Measurements from ENCODE around the gene PCNX2. TPM values are rescaled to one million over a fixed set of nuclear protein-coding genes. Genes with fewer than 3 reads are reported as not detected.

PCNX2 gene
- total and polyA plus RNA-seq, 7 donors = 1.8 to 13.8 (median 5.1) TPM

GRCh38 chr1:233168384-233168783, 127.1 kb downstream of the PCNX2 start:
- WGBS, 2 donors = 71 to 86% methylated on average over 1 of the region's 1 CpG
- intact Hi-C loops (cut with DNase I) = no loop called here
- Histone ChIP-seq H3K36me3 (no peaks in the 10 kb centered on the region), H3K27me3 (no peaks in the 10 kb centered on the region), H3K4me3 (no peak overlapping the region), H3K4me1 (no peaks in the 10 kb centered on the region), H3K27ac (no peak overlapping the region), H3K9me3 (peaks cover 0 to 2% (median 0%) of the 10 kb centered on the region in 4 donors)
- DNase-seq = no peak
- TF ChIP-seq POLR2AphosphoS5 (IDR thresholded peaks at IDR 0.05) (no peak), POLR2A (IDR thresholded peaks at IDR 0.05) (no peak), CTCF (IDR thresholded peaks at IDR 0.05) (no peak), EP300 (IDR thresholded peaks at IDR 0.05) (no peak)

- WGBS, 2 donors = 65 to 71% methylated on average over 4 of the region's 4 CpGs
- H3K4me1 ChIP-seq = no peaks in the 10 kb centered on the region
- H3K36me3 ChIP-seq = no peaks in the 10 kb centered on the region
- intact Hi-C loops (cut with DNase I) = no loop called here
- no peak overlapping the region for H3K4me3 ChIP-seq
- no peak overlapping the region for H3K27ac ChIP-seq
- no peak for TF ChIP-seq POLR2AphosphoS5 (IDR thresholded peaks at IDR 0.05)
- TF ChIP-seq POLR2A (IDR thresholded peaks at IDR 0.05) = no peak
- TF ChIP-seq CTCF (IDR thresholded peaks at IDR 0.05) = no peak
- no peaks in the 10 kb centered on the region for H3K27me3 ChIP-seq
- DNase-seq = no peak
- H3K9me3 ChIP-seq = peaks cover 0 to 2% (median 0%) of the 10 kb centered on the region in 4 donors
These were observed 128.6 kb downstream of the PCNX2 start for GRCh38 chr1:233166896-233167295.

GRCh38 chr1:233163696-233164095, 131.8 kb downstream of the PCNX2 start:
- Histone ChIP-seq H3K4me1 (no peaks in the 10 kb centered on the region), H3K27me3 (no peaks in the 10 kb centered on the region), H3K9me3 (peaks cover 0 to 2% (median 0%) of the 10 kb centered on the region in 4 donors), H3K36me3 (no peaks in the 10 kb centered on the region), H3K4me3 (no peak overlapping the region), H3K27ac (no peak overlapping the region)
- no peak for TF ChIP-seq EP300 (IDR thresholded peaks at IDR 0.05)
- TF ChIP-seq POLR2A (IDR thresholded peaks at IDR 0.05) = no peak
- no peak for TF ChIP-seq CTCF (IDR thresholded peaks at IDR 0.05)
- no peak for DNase-seq
- intact Hi-C loops (cut with DNase I) = no loop called here
- WGBS, 2 donors = 94 to 99% methylated on average over 1 of the region's 1 CpG

GRCh38 chr1:233158322-233158721, 137.2 kb downstream of the PCNX2 start:
- intact Hi-C loops (cut with DNase I) = no loop called here
- Histone ChIP-seq H3K9me3 (no peaks in the 10 kb centered on the region), H3K27ac (no peak overlapping the region), H3K27me3 (no peaks in the 10 kb centered on the region), H3K4me1 (no peaks in the 10 kb centered on the region), H3K36me3 (no peaks in the 10 kb centered on the region), H3K4me3 (no peak overlapping the region)
- no peak for DNase-seq
- TF ChIP-seq CTCF (IDR thresholded peaks at IDR 0.05) (no peak), EP300 (IDR thresholded peaks at IDR 0.05) (no peak), POLR2AphosphoS5 (IDR thresholded peaks at IDR 0.05) (no peak), POLR2A (IDR thresholded peaks at IDR 0.05) (no peak)

- Histone ChIP-seq H3K9me3 (no peaks in the 10 kb centered on the region), H3K4me3 (no peak overlapping the region), H3K27me3 (no peaks in the 10 kb centered on the region), H3K36me3 (no peaks in the 10 kb centered on the region), H3K27ac (no peak overlapping the region), H3K4me1 (no peaks in the 10 kb centered on the region)
- no peak for TF ChIP-seq CTCF (IDR thresholded peaks at IDR 0.05)
- TF ChIP-seq POLR2A (IDR thresholded peaks at IDR 0.05) = no peak
- TF ChIP-seq POLR2AphosphoS5 (IDR thresholded peaks at IDR 0.05) = no peak
- TF ChIP-seq EP300 (IDR thresholded peaks at IDR 0.05) = no peak
- intact Hi-C loops (cut with DNase I) = no loop called here
- DNase-seq = no peak
These were observed 138.3 kb downstream of the PCNX2 start for GRCh38 chr1:233157245-233157644.

Measured in sigmoid colon (tissue), 7 donors.